ENCODE data around the gene GLYATL1. TPM values are rescaled to one million over a fixed set of nuclear protein-coding genes. Genes with fewer than 3 reads are reported as not detected.
A peak's percentile ranks its signal among the peaks of the same experiment; 100 is the strongest.

The GLYATL1 gene
- total and polyA plus RNA-seq, 2 donors (not counting 1 experiment from before 2014, with no cell fraction given), result 0.33 to 0.51 TPM

- no peaks in the 10 kb centered on the region for H3K27me3 ChIP-seq (ENCODE audit: control insufficient read depth, insufficient read depth, low read length)
- no peaks in the 10 kb centered on the region for H4K20me1 ChIP-seq (ENCODE audit: control insufficient read depth, extremely low read depth, insufficient read depth, low read length)
- H3K4me3 ChIP-seq (replicated peaks in 1 of 4; ENCODE audit: control extremely low read depth in 1 of 4, insufficient read depth in 1 of 4, low read depth in 3 of 4, low read length in 4 of 4), result peak overlapping the region; percentile 36 to 71 (median 58)
- H3K36me3 ChIP-seq (ENCODE audit: control insufficient read depth, insufficient read depth, low read length), result no peaks in the 10 kb centered on the region
- no peak for TF ChIP-seq EZH2 (IDR thresholded peaks at IDR 0.05; ENCODE audit: low read length, missing control alignments)
- peak; percentile 13 to 27 for TF ChIP-seq CTCF (conservative IDR thresholded peaks at IDR 0.05 in 1 of 2, IDR thresholded peaks at IDR 0.05 in 1 of 2; ENCODE audit: low read depth in 1 of 2, low read length in 2 of 2)
- H3K9ac ChIP-seq (ENCODE audit: insufficient read depth, low read length), result peak overlapping the region; percentile 41
- DNase-seq (ENCODE audit: low read depth in 2 of 2), result peak; percentile 66 to 73
- H2AFZ ChIP-seq (ENCODE audit: low read length), result peak overlapping the region; percentile 91
- H3K9me3 ChIP-seq (ENCODE audit: control insufficient read depth, insufficient read depth, low read depth, low read length), result no peaks in the 10 kb centered on the region
- peaks cover 2% of the 10 kb centered on the region for H3K4me1 ChIP-seq (ENCODE audit: control insufficient read depth, extremely low read depth, insufficient read depth, low read length)
- peaks cover 4% of the 10 kb centered on the region for H3K79me2 ChIP-seq (ENCODE audit: control insufficient read depth, insufficient read depth, low read length)
- H3K4me2 ChIP-seq (ENCODE audit: extremely low read depth, insufficient read depth, low read length), result peak overlapping the region; percentile 67
- peak overlapping the region; percentile 38 for H3K27ac ChIP-seq (ENCODE audit: insufficient read depth, low read length)
Measured at GRCh38 chr11:58905011-58905720, 34.1 kb upstream of the GLYATL1 start.

GRCh38 chr11:58905721-58906547 is 33.4 kb upstream of the GLYATL1 start:
- Histone ChIP-seq H4K20me1 (ENCODE audit: control insufficient read depth, extremely low read depth, insufficient read depth, low read length) (no peaks in the 10 kb centered on the region), H3K4me3 (replicated peaks in 1 of 4; ENCODE audit: control extremely low read depth in 1 of 4, insufficient read depth in 1 of 4, low read depth in 3 of 4, low read length in 4 of 4) (peak overlapping the region in 3 of 4 experiments; percentile 51 to 71 (median 66)), H2AFZ (ENCODE audit: low read length) (peak overlapping the region; percentile 65), H3K9me3 (ENCODE audit: control insufficient read depth, insufficient read depth, low read depth, low read length) (no peaks in the 10 kb centered on the region), H3K4me1 (ENCODE audit: control insufficient read depth, extremely low read depth, insufficient read depth, low read length) (peaks cover 2% of the 10 kb centered on the region), H3K27me3 (ENCODE audit: control insufficient read depth, insufficient read depth, low read length) (no peaks in the 10 kb centered on the region), H3K36me3 (ENCODE audit: control insufficient read depth, insufficient read depth, low read length) (no peaks in the 10 kb centered on the region), H3K27ac (ENCODE audit: insufficient read depth, low read length) (peak overlapping the region; percentile 38), H3K9ac (ENCODE audit: insufficient read depth, low read length) (peak overlapping the region; percentile 41), H3K79me2 (ENCODE audit: control insufficient read depth, insufficient read depth, low read length) (peaks cover 4% of the 10 kb centered on the region), H3K4me2 (ENCODE audit: extremely low read depth, insufficient read depth, low read length) (peak overlapping the region; percentile 74)
- peak; percentile 94 for DNase-seq (ENCODE audit: low read depth in 2 of 2)
- TF ChIP-seq EZH2 (IDR thresholded peaks at IDR 0.05; ENCODE audit: low read length, missing control alignments), result no peak
- TF ChIP-seq CTCF (conservative IDR thresholded peaks at IDR 0.05 in 1 of 2, IDR thresholded peaks at IDR 0.05 in 1 of 2; ENCODE audit: low read depth in 1 of 2, low read length in 2 of 2), result peak; percentile 60 to 67

- H3K4me2 ChIP-seq (ENCODE audit: extremely low read depth, insufficient read depth, low read length), result no peak overlapping the region
- no peak overlapping the region for H2AFZ ChIP-seq (ENCODE audit: low read length)
- no peaks in the 10 kb centered on the region for H3K27me3 ChIP-seq (ENCODE audit: control insufficient read depth, insufficient read depth, low read length)
- no peak overlapping the region for H3K27ac ChIP-seq (ENCODE audit: insufficient read depth, low read length)
- H3K4me3 ChIP-seq (replicated peaks in 1 of 4; ENCODE audit: control extremely low read depth in 1 of 4, insufficient read depth in 1 of 4, low read depth in 3 of 4, low read length in 4 of 4), result no peak overlapping the region
- peaks cover 2% of the 10 kb centered on the region for H3K4me1 ChIP-seq (ENCODE audit: control insufficient read depth, extremely low read depth, insufficient read depth, low read length)
- no peak for DNase-seq (ENCODE audit: low read depth in 2 of 2)
- H3K79me2 ChIP-seq (ENCODE audit: control insufficient read depth, insufficient read depth, low read length), result peaks cover 4% of the 10 kb centered on the region
- H4K20me1 ChIP-seq (ENCODE audit: control insufficient read depth, extremely low read depth, insufficient read depth, low read length), result no peaks in the 10 kb centered on the region
- H3K36me3 ChIP-seq (ENCODE audit: control insufficient read depth, insufficient read depth, low read length), result no peaks in the 10 kb centered on the region
- H3K9me3 ChIP-seq (ENCODE audit: control insufficient read depth, insufficient read depth, low read depth, low read length), result no peaks in the 10 kb centered on the region
- TF ChIP-seq EZH2 (IDR thresholded peaks at IDR 0.05; ENCODE audit: low read length, missing control alignments), result no peak
- TF ChIP-seq CTCF (conservative IDR thresholded peaks at IDR 0.05 in 1 of 2, IDR thresholded peaks at IDR 0.05 in 1 of 2; ENCODE audit: low read depth in 1 of 2, low read length in 2 of 2), result no peak
- no peak overlapping the region for H3K9ac ChIP-seq (ENCODE audit: insufficient read depth, low read length)
Measured at GRCh38 chr11:58907780-58908179, 31.5 kb upstream of the GLYATL1 start.

Measured in fibroblast of lung (primary cell).